H1 (cell line): ENCODE measurements around the gene TESMIN.

Source experiments
- CHD2 ChIP-seq: IDR thresholded peaks from 2 replicates; pipeline ENCODE4 v1.6.1; 2012; ENCODE audit warnings: low read length, improper control_type of control experiment
- SIX5 ChIP-seq: IDR thresholded peaks from 2 replicates; pipeline ENCODE4 v1.6.1; 2011; ENCODE audit warnings: mild to moderate bottlenecking, low read depth, low read length

DNA sequence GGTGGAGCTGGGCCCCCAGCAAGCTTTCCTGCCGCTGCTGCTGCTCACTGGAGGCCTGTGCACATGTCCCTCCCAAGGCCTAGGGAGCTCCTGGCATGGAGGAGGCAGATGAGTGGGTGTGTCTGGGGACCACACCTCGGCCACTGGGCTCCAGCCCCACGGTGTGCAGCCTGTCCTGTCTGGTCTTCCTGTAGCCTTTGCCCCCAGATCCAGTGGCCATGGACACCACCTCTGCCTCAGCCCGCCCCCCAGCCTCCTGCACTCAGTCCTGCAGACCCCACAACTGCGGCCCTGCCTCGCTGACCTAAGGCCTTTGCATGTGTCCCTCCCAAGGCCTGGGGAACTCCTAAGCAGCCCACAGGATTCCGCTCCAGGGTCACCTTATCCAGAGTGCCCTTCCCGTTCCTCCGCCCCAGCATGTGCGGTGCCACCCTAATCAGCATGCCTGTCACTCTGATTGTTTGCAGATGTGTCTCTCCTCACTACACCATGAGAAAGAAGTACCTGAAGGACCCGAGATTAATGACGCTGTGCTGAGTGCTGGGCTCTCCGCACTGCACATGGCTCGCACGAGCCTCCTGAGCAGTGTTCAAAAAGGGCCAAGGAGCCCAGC is 58.3 kb downstream of the TESMIN start:
- TF ChIP-seq SIX5 (no peak), CHD2 (no peak)
